Breast epithelium (tissue), 3 donors: ENCODE results near the gene PCDHGA1.

Source experiments
- POLR2AphosphoS5 ChIP-seq, 3 donors: sonication (generic); formaldehyde crosslinking; IDR thresholded peaks; one replicate each; pipeline ENCODE4 v1.6.1; 2017; ENCODE audit warnings: antibody characterized with exemption in 3 of 3
- TF ChIP-seq, protein P1 (sequence below), 3 donors: fragments of 450-650 bp; IDR thresholded peaks; one replicate each; pipeline ENCODE4 v1.5.1; 2016 to 2017; ENCODE audit warnings: antibody characterized with exemption in 3 of 3, mild to moderate bottlenecking in 3 of 3, moderate library complexity in 3 of 3

DNA sequence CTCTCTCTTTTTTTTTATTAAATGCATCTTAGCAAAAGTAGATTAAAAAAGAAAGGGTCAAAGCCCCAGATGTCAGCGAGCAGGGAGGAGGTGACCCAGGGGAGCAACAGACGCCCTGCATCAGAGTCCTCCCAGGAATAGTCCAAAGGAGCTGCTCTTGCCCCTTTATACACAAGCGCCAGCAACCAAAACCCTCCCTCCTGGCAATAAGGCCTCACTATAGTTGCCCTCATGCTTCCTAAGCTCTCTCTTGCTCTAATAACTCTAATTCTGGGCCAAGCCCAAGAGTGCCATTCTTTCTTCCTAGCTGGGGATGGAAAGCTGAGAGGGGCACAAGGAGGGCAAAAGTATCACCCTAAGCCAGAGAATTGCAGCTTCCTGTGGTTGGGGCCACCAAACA, 184.8 kb downstream of the PCDHGA1 start:
- TF ChIP-seq, protein P1, sequence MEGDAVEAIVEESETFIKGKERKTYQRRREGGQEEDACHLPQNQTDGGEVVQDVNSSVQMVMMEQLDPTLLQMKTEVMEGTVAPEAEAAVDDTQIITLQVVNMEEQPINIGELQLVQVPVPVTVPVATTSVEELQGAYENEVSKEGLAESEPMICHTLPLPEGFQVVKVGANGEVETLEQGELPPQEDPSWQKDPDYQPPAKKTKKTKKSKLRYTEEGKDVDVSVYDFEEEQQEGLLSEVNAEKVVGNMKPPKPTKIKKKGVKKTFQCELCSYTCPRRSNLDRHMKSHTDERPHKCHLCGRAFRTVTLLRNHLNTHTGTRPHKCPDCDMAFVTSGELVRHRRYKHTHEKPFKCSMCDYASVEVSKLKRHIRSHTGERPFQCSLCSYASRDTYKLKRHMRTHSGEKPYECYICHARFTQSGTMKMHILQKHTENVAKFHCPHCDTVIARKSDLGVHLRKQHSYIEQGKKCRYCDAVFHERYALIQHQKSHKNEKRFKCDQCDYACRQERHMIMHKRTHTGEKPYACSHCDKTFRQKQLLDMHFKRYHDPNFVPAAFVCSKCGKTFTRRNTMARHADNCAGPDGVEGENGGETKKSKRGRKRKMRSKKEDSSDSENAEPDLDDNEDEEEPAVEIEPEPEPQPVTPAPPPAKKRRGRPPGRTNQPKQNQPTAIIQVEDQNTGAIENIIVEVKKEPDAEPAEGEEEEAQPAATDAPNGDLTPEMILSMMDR (IDR thresholded peaks at IDR 0.05) = no peak
- no peak for TF ChIP-seq POLR2AphosphoS5 (IDR thresholded peaks at IDR 0.05)
